COLO668 (cell line): ENCODE results near the gene DNAH1.

Experiments used
- DNase-seq: peaks from one replicate; lab custom pipeline; 2025; ENCODE audit not compliant: unreplicated experiment; lab: John Stamatoyannopoulos, UW

Gene DNAH1

DNA sequence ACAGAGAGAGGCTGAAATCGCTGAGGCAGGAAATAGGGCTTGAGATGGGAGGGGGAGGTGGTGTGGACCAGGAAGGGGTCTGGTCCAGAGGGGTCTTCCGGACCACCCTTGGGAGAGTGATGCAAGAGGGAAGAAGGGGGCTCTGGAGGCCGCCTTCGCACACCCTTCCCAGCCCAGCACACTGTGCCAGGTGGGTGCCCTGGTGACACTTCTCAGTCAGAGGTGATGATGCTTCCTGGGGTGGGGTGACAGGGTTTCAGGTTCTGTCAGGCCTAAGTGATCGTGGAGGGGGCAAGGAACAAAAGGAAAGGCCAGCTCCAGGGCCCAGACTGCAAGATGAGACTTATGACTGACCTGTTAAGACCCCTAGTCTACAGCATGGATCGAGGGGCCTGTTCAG is 116.1 kb downstream of the DNAH1 start:
- no peak for DNase-seq

DNA sequence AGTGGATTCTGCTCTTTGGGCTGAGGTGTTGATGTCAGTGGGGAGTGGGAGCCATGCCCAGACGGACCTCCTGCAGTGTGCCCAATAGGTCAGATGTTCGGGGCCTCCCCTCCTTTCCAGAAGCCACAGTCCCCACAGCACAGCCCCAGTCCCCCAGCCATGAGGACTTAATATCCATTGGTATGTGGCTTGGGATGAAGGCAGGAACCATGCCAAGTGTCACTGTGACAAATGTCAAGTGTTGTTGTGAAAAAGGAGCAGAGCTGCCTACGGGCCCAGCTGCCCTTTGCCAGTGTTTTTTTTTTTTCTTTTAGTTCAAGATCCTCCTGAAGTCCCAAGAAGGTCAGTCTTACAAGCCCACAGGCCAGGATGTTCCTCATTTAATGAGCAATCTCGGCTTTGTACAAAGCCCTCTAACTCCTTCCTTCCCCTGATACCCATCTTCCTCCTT is 116.6 kb downstream of the DNAH1 start:
- DNase-seq: no peak

DNA sequence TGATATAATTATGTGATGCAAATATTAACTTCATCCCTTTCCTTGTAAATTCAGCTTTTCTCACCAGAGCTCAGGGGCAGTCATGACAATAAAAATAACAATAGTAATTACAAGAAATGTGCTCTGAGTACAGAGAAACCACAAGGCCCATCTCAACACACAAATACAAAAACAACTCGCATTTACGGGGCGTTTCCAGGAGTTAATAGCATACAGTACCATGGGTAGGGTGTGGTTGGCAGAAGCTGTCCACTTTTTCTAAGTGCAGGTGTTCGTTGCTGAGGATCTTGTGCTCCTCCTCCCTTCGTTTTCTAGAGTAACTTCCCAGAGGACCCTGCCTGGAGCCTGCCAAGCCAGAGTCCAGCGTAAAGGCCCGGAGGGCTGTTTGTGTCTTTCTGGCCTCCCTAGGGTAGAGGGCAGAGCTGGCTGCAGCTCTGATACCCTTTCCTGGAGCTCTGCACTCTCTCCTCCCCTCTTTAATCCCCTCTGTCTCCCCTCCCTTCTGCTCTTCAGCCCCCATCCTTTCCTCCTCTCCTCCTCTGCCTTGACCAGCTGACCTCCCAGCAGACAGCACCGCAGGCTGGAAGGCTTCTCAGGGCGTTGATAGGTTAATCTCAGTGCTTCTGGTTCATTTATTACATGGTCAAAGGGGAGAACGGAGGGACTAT is 117.3 kb downstream of the DNAH1 start:
- DNase-seq: no peak

DNA sequence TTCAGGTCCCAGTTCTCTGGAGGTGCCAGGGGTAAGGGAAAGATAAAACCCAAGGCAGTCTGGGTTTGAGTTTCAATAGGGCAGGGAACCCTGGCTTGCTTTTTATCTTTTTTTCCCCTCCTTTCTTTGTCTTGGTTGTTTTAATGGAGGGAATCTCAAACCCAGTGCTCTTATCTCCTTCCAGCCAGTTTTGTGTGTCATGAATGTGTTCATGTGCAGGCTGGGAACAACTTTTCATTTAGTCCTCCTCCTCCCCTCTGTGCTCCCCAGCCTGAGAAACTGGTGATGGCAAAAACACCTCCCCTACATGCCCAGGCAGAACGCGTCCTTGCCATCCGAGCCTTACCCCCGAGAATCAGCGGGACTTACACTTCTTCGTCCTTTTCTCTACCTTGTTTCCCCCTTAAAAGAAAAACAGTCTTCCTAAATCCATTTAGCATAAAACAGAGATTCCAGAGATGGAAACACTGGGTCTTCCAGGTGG is 117.9 kb downstream of the DNAH1 start:
- no peak for DNase-seq

DNA sequence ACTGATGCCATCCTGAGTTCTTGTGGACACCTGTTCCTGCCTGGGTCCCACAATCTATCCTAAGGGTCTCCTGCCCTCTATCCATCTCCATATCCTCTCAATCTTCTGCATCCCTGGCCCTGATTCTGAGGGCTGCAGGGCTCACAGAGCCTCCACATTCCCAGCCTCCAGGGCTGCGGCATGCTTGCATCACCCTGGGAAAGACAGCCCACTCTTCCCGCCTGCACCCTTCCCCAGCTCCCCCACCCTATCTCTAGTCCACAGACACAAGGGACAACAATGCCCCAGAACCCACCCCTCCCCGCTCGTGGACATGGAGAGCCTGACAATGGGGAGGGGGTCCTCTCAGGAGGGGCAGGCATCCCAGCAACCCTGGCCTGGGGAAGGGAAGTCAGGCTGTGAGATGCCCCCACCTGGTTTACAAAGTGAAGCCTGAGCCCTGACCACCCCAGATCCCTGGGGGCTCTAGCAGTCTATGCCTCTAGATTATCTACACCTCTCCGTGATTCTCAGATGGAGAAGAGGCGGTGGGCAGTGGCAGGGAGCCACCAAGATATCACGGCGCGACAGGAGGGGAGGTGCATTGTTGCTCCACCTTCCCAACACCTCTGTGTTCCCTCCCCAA is 118.5 kb downstream of the DNAH1 start:
- DNase-seq: no peak

DNA sequence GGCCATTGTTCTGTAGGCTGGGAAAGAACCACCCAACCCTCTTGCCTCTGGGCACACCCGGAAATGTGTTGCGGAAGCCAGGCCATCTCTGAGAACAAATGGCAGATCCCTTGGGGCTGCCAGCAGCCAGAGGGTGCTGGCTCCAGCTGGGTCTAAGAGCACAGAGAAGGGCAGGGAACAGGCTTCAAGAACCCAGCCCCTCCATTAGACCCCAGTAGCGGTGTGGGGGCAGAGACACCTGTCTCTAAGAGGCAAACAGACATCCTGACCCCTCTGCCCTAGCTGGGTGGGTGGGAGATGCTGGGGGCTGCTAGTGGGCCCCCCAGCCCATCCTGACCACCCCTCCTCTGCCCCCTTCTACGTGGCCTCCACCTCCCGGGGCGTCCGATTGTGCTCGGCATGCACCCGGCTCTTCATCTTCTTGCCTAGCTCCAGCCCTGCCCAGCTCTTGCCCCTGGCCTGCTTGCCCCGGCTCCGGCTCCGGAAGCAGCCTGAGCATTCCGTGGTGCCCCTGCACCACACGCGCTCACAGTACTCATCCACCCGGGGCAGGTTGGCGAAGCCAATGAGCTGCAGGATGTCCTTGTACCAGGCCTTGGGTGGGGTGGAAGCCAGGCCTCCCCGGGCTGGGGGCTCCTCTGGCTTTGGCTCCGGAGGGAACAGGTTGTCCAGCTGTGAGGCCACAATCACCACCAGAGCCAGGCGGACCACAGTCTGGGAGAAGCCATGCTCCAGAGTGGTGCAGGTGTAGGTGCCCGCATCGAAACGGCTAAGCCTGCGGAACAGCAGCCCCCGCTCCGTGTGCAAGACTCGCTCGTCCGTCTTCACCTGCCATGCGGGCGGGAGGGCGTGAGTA is 119.4 kb downstream of the DNAH1 start:
- DNase-seq: no peak

DNA sequence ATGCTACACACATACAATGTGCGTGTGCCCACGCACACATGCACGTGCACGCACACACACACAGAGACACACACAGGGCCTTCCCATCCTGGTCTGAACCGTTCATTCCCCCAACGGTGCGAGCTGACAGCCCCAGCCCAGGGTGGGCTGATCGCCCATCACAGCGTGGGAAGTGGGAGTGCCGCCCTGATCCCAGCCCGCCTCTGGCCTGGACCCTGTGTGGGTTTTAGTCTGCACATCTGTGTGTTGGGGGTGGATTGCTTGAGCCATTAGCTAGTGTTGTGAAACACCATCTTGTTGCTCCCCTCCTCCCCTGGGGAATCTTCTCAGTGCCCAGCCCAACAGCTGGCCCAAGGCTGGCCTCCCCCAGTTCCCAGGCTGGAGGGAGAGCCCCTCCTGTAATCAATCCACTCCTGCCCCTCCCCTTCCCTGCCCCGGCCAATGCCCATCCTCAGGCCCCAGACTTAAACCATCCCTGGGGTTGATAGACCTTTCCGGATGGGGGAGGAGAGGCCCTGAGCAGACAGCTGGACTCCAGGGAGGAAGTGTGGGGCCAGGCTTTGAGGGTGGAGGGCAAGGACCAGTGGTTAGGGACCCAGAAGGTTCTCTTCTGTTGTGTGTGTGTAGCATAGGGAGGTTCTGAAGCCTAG is 120.5 kb downstream of the DNAH1 start:
- DNase-seq: no peak

DNA sequence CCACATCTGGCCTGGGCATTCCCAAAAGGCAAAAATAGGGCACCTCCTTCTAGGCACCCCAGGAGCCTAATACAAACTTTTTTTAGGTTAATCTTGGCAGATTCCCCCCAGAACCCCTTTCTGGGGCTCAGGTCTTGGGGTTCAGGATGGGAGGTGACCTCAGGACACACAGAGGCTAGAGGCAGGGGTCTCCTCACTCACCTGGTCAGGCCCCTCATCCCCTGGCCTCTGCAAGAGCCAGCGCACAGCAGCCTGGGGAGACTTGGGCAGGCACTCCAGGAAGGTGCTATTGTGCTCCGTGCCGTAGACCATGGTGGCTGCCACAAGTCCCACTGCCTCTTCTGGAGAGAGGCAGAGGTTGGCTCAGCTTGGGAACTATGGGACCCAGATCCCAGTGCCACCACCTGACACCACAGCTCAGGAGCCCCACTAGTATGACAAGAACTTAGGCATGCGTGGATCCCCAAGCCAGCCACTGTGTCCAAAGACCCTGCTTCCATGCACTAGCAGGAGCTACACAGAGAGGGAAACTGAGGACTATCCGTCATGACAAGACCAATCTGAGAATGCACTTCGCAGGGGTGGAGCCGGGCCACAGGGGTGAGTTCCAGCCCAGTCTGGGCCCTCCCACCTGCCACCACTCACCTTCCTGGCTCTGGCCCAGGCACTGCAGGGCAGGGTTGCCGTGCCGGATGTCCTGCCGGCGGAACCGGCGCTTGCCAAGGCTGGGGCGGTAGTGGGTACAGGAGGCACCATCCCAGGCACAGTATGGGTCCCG is 121.4 kb downstream of the DNAH1 start:
- no peak for DNase-seq

DNA sequence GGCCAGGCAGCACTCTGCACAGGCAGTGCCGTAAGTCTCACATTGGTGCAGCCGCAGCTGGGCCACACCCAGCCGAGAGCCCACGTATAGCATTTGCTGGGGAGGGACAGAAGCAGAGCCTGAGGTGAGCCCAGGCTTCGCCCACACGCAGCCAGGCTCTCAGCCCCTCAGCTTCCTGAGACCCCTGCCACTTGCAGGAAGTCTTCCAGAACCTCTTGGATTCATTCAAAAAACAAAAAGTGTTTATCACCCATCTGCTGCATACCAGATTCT is 121.9 kb downstream of the DNAH1 start:
- no peak for DNase-seq

DNA sequence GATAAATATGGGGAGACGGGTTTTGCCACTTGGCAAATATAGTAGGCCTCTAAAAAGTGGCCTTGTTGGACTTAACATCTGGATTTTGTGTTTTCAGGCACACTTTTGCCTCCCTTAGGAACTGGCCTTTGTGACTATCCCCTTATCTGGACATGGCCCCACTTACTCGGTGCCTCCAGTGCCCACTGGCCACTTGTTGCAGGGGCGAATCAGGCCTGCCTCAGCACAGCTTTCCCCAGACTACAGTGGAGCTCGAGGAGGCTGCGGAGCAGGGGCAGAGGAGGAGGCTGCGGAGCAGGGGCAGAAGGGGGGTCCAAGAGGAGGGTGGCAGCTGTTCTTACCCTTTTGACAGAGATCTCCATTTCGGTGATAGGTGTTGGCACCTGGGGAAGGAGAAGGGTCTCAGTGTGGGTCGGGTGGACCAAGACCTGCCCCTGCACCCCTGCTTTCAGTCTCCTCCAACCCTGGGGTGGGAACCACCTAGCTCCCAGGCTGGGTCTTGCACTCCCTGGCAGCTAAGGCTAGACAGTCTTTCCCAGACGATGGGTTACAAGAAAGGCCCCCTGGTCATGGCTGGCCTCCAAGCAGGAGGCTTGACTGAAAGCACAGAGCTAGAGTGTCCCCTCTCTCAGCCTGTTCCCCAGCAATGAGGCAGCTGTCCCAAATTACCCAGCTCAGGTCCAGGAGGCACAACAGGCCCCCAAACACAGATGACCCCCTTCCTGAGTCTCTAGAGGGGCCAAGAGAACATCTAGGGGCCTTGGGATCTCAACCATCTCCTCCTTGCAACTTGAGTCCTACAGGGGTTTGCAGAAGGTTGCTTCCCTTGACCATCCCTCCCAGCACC is 122.7 kb downstream of the DNAH1 start:
- DNase-seq: no peak

DNA sequence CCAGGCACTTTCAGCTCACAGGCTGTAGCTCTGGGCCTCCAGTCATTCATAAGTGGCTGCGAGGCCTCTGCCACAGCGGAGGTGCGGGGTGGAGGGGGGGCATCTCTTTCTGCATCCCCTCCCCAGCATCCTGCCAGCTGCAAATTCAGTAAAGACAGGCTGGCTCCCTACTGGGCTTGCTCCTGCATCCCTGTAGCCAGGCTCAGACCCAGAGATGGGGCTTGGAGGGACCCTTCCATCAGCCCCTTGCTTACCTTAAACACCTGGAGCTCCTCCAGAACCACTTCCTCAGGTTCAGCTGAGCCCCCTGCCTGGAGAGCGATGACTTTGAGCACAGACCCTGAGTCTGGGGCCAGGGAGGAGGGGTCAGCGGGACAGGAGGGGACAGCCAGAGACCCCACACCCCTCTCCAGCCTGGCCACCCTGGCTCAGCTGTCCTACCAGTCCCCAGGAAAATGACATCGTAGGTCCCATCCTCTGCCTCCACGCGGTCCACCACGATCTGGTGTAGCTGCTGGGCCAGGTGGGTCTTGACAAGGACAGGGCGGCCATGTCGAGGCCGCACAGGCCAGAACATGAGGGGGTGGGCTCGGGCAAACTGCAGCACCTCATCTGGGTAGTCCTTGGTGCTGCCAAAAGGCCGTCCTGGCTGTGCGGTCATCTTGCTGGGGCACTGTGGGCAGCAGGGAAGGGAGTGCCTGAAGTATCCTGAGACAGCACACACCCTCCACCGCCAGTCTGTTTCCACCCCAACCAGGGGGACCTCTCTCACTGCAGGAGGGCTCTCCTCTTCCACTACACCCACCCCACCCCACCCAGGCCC is 123.5 kb downstream of the DNAH1 start:
- DNase-seq: no peak

DNA sequence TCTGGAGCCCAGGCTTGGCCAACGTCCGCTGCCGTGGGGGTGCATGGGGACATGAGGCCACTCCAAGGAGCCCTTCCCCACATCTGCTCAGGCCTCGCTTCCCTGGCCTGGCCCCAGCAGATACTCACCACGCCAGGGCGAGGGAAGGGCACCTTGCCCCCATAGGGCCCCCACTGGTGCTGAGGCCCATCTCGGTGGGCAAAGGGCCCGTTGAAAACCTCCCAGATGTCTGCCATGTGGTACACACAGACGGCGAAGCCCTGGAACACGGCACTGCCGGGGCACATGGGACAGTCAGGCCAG is 124.1 kb downstream of the DNAH1 start:
- no peak for DNase-seq

DNA sequence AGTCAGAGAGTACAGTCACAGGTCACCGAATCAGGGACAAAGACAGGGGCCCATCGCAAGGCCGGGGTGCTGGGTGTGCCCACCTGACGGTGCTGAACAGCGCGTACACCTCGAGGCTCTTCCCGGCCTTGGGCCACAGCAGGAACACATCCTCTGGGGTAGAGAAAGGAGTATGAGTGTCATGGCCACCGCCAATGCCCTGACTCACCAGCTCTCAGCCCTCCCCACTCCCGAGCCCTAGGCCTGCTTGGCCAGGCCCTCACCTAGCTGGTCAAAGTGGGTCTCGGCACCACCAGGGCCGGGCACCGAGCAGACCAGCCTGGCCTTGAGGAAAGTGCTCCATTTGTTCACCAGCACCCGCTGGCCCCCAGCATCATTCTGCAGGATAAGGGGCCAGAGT is 124.6 kb downstream of the DNAH1 start:
- DNase-seq: no peak

DNA sequence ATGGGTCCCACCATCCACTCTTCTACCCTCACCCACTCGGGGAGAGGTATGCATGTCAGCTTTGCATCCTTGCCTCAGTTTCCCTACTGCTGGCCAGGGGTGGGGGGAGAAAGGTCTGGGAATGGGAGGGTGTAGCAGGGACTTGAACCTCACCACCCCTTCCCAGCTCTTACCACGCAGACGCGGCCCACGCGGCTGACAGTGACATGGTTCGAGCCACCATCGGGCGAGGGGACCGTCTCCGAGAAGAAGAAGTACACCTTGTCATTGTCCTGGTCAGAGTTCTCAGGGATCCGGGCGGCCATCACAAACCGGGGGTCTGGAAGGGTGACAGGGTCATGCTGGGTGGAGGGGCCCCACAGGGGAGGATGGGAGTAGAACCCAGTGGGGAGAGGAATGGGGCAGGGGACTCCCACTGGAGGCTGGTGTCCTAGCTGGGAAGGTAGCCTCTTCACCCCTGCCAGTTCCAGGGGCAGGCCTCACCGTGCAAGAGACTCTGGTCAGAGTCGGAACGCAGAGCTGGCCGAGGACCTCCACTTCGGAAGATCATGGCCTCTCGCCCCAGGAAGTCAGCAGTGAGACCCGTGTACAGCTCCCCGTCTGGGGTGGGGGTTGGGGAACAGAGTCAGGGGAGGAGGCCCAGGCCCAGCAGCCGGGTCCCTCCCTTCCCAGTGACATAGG is 125.1 kb downstream of the DNAH1 start:
- no peak for DNase-seq

DNA sequence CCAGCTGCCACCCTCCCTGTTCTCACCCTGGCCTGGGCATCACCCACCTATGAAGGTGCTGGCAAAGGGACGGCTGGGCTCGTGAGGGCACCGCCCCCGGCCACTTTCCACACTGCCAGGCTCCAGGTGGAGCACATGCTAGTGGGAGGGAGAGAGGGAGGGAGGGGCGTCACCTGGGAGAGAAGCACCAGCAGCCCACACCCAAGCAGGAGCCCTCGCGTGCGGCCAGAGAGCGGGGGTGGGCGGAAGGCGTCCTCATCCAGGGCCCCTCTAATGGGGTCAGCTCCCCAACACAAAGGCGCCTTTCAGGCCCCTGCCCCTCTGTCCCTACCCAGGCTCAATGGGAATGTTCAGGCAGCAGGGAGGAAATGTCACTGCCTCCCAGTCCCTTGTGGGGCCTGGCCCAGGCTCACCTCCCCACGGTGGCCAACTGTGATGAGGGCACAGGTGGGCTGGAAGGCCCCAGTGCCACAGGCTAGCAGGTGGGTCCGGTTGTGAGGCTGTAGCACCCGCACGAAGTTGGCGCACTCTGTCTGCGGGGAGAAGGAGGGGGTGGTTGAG is 125.7 kb downstream of the DNAH1 start:
- no peak for DNase-seq

DNA sequence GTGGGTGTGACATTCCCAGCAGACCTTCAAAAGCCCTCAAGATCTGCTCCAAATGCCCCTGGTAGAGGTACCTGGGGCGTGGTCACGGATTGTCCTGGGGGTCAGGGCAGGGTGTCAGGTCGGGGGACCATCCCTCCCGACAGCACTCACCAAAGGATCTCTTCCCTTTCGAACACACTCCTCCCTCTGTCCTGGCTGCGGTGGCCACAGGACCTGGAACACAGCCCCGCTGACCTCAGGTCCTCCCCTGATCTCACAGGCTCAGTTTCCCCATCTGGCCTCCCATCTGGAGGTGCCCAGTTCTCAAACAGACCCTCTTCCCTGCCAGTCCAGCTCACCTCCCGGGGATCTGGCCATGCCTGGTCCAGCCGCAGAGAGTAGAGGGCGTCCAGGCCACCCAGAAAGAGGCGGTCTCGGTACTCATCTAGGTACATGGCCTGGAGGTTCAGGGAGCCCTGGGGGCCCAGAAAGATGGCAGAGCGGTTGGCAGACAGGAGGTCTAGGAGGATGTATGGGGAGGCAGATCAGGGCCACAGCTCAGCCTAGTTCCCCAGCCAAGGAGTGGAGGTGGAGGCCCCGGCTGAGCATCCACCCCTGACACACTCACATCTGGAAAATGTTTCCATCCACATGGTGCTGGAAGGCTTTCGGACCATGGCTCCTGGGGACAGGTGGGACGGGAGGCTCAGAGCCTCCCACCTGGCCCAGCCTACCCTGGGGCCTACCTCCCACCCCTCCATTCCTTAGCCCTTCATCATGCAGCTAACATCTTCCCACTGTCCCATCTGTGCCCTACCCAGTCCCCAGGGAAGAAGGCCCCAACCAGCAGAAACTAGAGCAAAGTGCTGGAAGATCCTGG is 126.5 kb downstream of the DNAH1 start:
- no peak for DNase-seq

DNA sequence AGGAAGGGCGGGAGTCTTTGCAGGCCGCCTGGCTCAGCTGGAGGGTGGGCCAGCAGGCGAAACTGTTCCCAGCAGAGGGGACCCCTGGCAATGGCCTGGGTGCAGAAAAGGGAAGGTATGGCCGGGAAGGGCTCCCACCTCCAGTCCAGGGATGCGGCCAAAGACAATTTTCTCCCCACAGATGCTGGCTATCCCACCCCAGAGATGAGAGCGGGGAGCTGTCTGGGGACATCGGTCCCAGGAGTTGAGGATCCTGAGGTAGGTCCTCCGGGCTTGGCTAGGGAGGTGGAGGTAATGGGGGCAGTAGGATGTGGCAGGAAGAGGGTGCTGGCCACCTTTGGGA is 127.1 kb downstream of the DNAH1 start:
- no peak for DNase-seq
